ENCODE results near the gene ITGA3. TPM values are rescaled to one million over a fixed set of nuclear protein-coding genes. Genes with fewer than 3 reads are reported as not detected.
"Not testable (repeated sequence)": the region's sequence is repeated elsewhere in the genome, so short reads cannot be mapped to it uniquely, and the experiment has no call there.

ITGA3 gene
- polyA plus RNA-seq, 1 of the 3 experiments (the other 2 are of a cell fraction): 766 TPM

DNA sequence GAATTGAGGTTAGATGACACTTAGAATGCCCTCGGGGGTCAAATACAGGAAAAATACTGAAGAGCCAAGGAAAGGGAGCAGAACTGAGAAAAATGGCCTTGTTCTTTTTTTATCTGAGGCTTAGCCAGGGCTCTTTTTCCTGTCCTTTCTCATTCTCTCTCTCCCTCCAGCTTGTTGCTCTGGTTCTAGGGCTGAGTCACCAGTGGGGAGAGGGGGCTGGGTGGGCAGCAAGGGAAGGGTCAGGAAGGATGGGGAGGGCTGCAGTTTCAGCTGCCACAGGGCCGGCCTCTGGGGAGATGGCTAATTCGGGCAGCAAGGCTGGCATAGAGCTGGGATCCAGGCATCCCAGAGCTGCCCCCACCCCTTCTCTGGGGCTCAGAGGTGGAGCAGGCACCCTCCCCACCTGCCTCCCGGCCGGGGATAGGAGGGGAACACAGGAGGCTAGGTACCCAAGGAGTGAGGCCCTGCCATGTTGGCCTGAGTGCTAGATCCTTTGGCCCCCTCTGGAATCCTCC lies 3.9 kb downstream of the ITGA3 start (continued):
- TF ChIP-seq FOSL2 (IDR thresholded peaks at IDR 0.05; ENCODE audit: borderline replicate concordance, low read depth): peak; percentile 97
- TF ChIP-seq FOXJ3 (CRISPR knock-in tag; IDR thresholded peaks at IDR 0.05): no peak

DNA sequence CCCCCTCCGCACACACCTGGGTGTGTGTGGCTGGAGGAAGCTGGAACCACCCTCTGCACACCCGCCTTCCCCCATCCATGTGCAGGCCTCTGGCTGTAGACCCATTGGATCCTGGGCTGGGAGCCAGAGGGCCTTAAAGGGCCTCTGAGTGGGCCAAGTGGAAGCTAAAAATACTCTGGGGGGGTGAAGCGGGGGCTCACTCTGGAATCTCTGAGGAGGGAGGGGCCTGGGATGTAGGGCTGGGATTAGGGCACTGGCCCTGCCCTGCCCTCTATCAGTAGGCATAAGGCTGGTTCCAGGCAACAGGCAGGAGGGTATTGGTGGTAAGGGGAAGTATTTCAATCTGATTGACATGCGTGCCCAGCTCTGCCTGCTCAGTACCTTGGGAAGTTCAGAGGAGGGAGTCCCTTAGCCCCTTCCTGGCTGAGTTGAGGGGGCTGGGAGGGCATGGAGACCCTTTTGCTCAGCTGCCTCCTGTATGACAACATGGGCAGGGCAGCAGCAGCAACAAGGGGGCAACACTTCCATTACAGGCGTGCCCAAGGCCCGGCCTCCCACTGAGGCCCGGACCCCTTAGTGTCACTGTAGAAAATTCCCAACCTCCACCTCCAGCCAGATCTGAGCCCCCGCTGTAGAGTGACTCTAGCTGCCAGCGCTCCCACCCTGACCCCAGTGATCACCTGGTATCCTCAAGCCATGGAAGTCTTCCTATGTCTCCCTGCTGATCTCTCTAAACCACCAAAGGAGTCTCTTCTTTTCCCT lies 5.2 kb downstream of the ITGA3 start:
- no peak for DNase-seq
- Histone ChIP-seq H3K27me3 (ENCODE audit: insufficient read depth) (no peaks in the 10 kb centered on the region), H3K4me1 (ENCODE audit: control insufficient read depth in 1 of 2, insufficient read depth in 2 of 2, low read depth in 1 of 2, low read length in 1 of 2) (peaks cover 65% of the 10 kb centered on the region in 2 experiments), H3K9me2 (no peaks in the 10 kb centered on the region), H3K9me3 (no peaks in the 10 kb centered on the region), H3K9ac (peak overlapping the region; percentile 98), H3K36me3 (replicated peaks in 1 of 2; ENCODE audit: control insufficient read depth in 1 of 2, insufficient read depth in 2 of 2, low read length in 1 of 2) (peaks cover 0 to 46% of the 10 kb centered on the region in 2 experiments), H3K79me2 (ENCODE audit: insufficient read depth) (peaks cover 95% of the 10 kb centered on the region), H3K4me2 (peak overlapping the region; percentile 96), H3K4me3 (ENCODE audit: low read depth in 2 of 2, low read length in 1 of 2) (peak overlapping the region; percentile 4 to 91; a peak in 3 of 4 replicates), H3F3A (replicated peaks; ENCODE audit: insufficient read depth) (peaks cover 91% of the 10 kb centered on the region), H2AFZ (ENCODE audit: low read depth) (no peak overlapping the region), H3K27ac (ENCODE audit: low read depth in 2 of 2, low read length in 1 of 2) (peak overlapping the region; percentile 77 to 100), H4K20me1 (ENCODE audit: insufficient read depth) (no peaks in the 10 kb centered on the region)
- 77% methylated on average over 9 of the region's 9 CpGs for WGBS (ENCODE audit: low lambda C conversion rate)
- ChIA-PET CTCF (interaction anchor here (0.7 to 9.0 kb wide), 15 partner anchors 8 to 505 kb away, joined by 3 to 61 read pairs (median 4); partner anchors contain the start of genes COL1A1, DLX3 and PDK2), POLR2A (no interaction called here)
- TF ChIP-seq YY1 (IDR thresholded peaks at IDR 0.05; ENCODE audit: low read depth) (peak; percentile 47; the same call in 1 of the 2 replicates), FOXM1 (IDR thresholded peaks at IDR 0.05; ENCODE audit: low read depth) (no peak), JUND (IDR thresholded peaks at IDR 0.05) (peak; percentile 65; the same call in 1 of the 2 replicates), TEAD4 (IDR thresholded peaks at IDR 0.05; ENCODE audit: borderline replicate concordance, insufficient read depth) (peak; percentile 87), SIN3A (IDR thresholded peaks at IDR 0.05; ENCODE audit: borderline replicate concordance, low read depth, low read length) (no peak), TCF12 (IDR thresholded peaks at IDR 0.05) (peak; percentile 90), MEF2A (IDR thresholded peaks at IDR 0.05; ENCODE audit: borderline replicate concordance, low read depth) (peak; percentile 99), RCOR1 (IDR thresholded peaks at IDR 0.05; ENCODE audit: low read length) (no peak), NFIC (IDR thresholded peaks at IDR 0.05; ENCODE audit: borderline replicate concordance) (peak; percentile 98), RXRA (IDR thresholded peaks at IDR 0.05; ENCODE audit: borderline replicate concordance, low read depth) (peak; percentile 93), GATA2 (CRISPR knock-in tag; IDR thresholded peaks at IDR 0.05) (no peak), GABPA (IDR thresholded peaks at IDR 0.05; ENCODE audit: low read depth) (no peak), POLR2AphosphoS5 (IDR thresholded peaks at IDR 0.05; ENCODE audit: low read depth, low read length) (peak; percentile 65; the same call in 1 of the 2 replicates), EP300 (IDR thresholded peaks at IDR 0.05; ENCODE audit: borderline replicate concordance in 1 of 2, low read depth in 1 of 2, low read length in 1 of 2) (peak in 1 of 2 experiments; percentile 89; a peak in 3 of 4 replicates), FOSL2 (IDR thresholded peaks at IDR 0.05; ENCODE audit: borderline replicate concordance, low read depth) (peak; percentile 29; the same call in 1 of the 2 replicates)
- TF ChIP-seq, protein P1, sequence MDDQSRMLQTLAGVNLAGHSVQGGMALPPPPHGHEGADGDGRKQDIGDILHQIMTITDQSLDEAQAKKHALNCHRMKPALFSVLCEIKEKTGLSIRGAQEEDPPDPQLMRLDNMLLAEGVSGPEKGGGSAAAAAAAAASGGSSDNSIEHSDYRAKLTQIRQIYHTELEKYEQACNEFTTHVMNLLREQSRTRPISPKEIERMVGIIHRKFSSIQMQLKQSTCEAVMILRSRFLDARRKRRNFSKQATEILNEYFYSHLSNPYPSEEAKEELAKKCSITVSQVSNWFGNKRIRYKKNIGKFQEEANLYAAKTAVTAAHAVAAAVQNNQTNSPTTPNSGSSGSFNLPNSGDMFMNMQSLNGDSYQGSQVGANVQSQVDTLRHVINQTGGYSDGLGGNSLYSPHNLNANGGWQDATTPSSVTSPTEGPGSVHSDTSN (IDR thresholded peaks at IDR 0.05): peak; percentile 73
- TF ChIP-seq, protein P2, sequence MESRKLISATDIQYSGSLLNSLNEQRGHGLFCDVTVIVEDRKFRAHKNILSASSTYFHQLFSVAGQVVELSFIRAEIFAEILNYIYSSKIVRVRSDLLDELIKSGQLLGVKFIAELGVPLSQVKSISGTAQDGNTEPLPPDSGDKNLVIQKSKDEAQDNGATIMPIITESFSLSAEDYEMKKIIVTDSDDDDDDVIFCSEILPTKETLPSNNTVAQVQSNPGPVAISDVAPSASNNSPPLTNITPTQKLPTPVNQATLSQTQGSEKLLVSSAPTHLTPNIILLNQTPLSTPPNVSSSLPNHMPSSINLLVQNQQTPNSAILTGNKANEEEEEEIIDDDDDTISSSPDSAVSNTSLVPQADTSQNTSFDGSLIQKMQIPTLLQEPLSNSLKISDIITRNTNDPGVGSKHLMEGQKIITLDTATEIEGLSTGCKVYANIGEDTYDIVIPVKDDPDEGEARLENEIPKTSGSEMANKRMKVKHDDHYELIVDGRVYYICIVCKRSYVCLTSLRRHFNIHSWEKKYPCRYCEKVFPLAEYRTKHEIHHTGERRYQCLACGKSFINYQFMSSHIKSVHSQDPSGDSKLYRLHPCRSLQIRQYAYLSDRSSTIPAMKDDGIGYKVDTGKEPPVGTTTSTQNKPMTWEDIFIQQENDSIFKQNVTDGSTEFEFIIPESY (IDR thresholded peaks at IDR 0.05; ENCODE audit: borderline replicate concordance, low read depth): 0 out of 2 replicates have a peak, but pooled peaks have one; percentile 36
- TF ChIP-seq, protein P3, sequence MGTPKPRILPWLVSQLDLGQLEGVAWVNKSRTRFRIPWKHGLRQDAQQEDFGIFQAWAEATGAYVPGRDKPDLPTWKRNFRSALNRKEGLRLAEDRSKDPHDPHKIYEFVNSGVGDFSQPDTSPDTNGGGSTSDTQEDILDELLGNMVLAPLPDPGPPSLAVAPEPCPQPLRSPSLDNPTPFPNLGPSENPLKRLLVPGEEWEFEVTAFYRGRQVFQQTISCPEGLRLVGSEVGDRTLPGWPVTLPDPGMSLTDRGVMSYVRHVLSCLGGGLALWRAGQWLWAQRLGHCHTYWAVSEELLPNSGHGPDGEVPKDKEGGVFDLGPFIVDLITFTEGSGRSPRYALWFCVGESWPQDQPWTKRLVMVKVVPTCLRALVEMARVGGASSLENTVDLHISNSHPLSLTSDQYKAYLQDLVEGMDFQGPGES (IDR thresholded peaks at IDR 0.05; ENCODE audit: low read depth, low read length): no peak
- TF ChIP-seq, protein P4, sequence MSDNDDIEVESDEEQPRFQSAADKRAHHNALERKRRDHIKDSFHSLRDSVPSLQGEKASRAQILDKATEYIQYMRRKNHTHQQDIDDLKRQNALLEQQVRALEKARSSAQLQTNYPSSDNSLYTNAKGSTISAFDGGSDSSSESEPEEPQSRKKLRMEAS (IDR thresholded peaks at IDR 0.05; ENCODE audit: low read depth): peak; percentile 94

DNA sequence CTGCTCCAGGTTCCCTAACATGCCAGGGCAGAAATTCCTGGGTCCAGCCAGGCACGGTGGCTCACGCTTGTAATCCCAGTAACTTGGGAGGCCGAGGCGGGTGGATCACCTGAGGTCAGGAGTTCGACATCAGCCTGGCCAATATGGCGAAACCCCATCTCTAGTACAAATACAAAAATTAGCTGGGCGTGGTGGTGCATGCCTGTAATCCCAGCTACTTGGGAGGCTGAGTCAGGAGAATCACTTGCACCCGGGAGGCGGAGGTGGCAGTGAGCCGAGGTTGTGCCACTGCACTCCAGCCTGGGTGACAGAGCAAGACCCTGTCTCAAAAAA lies 5.8 kb downstream of the ITGA3 start:
- POLR2A ChIA-PET; DNase-seq; H3K9me3 ChIP-seq; H4K20me1 ChIP-seq (ENCODE audit: insufficient read depth); H2AFZ ChIP-seq (ENCODE audit: low read depth); H3K27me3 ChIP-seq (ENCODE audit: insufficient read depth); H3K9me2 ChIP-seq: not testable (repeated sequence)
- Histone ChIP-seq H3K4me1 (ENCODE audit: control insufficient read depth in 1 of 2, insufficient read depth in 2 of 2, low read depth in 1 of 2, low read length in 1 of 2) (peaks cover 64 to 70% of the 10 kb centered on the region in 2 experiments), H3F3A (replicated peaks; ENCODE audit: insufficient read depth) (peaks cover 94% of the 10 kb centered on the region), H3K9ac (peak overlapping the region; percentile 98), H3K79me2 (ENCODE audit: insufficient read depth) (peaks cover 95% of the 10 kb centered on the region), H3K36me3 (replicated peaks in 1 of 2; ENCODE audit: control insufficient read depth in 1 of 2, insufficient read depth in 2 of 2, low read length in 1 of 2) (peaks cover 0 to 48% of the 10 kb centered on the region in 2 experiments), H3K4me2 (peak overlapping the region; percentile 96), H3K4me3 (ENCODE audit: low read depth in 2 of 2, low read length in 1 of 2) (peak overlapping the region in 1 of 2 experiments; percentile 91; a peak in 3 of 4 replicates), H3K27ac (ENCODE audit: low read depth in 2 of 2, low read length in 1 of 2) (peak overlapping the region; percentile 77 to 100)
- CTCF ChIA-PET: interaction anchor here (0.9 to 9.0 kb wide), 10 partner anchors 8 to 505 kb away, joined by 3 to 61 read pairs (median 4); partner anchors contain the start of genes COL1A1 and DLX3
- 77% methylated on average over 10 of the region's 10 CpGs for WGBS (ENCODE audit: low lambda C conversion rate)
